HG02588 (cell line): ENCODE data around the gene WIZ.

ENCODE experiments used
- ATAC-seq: cut with Tn5 transposase; IDR thresholded peaks from one replicate; pipeline ENCODE4 v1.9.1; 2021; ENCODE audit warnings: mild to moderate bottlenecking, moderate library complexity; ENCODE audit not compliant: unreplicated experiment

WIZ gene

DNA sequence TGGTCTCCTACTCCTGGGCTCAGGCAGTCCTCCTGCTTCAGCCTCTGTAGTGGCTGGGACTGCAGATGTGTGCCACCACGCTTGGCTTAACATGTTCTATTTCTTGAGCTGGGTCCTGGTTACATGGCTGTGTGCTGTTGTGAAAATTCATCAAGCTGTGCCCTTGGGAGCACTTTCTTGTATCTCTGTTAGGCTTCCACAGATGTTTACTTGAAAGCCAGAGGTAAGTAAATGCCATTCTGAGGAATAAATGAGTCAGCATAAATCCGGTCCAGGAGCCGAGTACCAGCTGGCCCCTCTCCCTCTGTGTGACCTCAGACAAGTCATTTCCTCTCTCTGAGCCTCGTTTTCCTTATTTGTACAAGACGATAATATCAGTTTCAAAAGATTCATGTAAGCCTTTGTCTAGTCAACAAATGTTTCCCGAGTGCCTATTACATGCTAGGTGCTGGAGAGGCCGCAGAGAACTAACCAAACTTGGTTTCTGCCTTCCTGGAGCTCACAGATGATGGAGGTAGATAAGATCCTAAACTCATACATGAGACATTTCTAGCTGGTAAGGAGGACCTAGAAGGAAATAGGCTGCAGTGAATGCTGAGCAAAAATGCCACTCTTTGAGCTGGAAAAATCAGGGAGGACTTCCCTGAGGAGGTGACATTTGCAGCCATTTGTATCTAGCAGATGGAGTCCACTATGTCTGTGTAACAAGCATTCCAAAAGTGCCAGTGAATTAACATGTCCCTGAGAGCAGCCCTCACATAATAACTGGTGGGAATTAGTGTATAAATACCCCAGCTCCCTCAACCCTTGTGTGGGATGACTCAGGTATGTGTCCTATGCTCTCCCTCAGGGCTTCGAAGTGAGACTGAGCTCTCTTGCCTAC lies 17.3 kb upstream of the WIZ start:
- ATAC-seq, result peak; percentile 45

DNA sequence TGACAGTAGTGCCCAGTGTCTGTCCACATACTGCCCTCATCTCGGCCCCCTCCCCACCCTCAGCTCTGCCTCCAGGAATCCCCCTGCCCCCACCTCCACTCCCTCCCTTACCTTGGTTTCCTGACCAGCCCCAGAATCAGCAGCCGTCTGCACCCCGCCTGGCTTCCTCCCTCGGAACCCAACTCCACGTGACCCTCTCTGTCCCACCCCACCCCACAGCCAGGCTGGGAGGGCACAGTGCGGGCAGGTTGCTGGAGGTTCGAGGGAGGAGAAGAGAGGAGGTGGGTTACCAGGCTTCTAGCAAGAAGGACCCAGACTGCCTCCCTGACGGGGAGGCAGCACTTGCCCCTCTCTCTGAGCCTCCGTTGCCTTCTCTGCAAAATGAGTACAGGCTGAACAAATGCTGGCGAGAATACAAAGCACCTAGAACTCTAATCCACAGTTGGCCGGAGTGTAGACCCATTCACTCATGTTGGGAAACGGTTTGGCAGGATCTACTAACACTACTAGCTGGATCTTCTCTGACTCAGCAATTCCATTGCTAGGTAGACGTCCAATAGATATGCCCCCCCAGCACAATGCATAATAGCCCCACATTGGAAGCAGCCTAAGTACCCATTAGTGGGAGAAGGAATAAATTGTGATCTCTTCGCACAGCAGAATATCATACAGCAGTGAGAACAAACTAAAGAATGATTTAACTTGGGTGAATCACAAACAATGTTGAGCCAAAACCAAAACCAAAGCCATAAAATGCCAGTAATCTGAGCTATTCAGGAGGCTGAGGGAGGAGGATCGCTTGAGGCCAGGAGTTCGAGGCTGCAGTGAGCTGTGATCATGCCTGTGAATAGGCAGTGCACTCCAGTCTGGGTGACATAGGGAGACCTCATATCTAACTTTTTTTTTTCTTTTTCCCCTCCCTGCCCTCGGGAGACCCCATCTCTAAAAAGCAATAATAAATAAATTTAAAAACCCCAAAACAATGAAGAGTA lies 14.9 kb upstream of the WIZ start, which contains the start of gene RASAL3:
Gene RASAL3, minus strand, starts transcription at position 151 of the 992 bp plus-strand sequence. CDS start 186 bp downstream, outside the sequence.
- ATAC-seq, result peak; percentile 30

DNA sequence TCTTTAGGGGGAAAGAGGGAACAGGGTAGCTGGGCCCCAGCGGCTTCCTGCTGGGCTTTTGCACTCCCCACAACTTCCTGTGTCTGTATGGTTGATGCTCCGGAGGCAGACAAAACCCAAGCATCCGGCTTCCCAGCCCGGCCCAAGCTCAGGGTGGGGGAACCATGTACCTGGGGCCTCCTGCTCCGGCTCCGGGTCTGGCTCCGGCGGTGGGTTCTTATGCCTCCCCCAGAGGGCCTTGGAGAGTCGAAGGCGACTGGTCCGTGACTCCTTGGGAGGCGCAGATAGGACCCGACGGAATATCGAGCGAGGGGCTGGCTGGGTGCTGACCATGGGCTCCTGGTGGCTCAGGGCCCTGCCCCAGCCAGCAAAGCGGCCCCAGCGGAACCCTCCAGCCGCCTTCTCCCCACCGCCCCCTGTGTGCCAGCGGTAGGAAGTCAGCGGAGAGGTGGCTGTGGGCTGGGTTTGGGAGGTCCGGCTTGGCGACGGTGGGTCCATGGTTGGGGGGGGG lies 14.2 kb upstream of the WIZ start:
- ATAC-seq, result peak; percentile 39

DNA sequence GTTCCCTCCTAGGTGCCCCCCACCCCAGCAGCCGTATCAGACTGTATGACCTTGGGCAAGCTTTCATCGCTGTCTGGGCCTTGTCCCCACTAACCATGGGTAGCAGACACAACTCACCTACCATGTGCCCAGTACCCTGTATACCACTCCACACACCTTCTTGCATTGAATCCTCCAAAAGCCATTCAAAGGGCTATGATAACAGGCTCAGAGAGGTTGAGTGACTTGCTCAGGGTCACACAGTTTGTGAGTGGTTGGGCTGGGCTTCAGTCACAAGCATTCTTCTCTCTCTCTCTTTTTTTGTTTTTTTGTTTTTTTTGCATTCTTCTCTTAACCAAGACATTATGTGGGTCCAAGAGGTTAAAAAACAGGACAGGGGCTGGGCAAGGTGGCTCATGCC lies 11.9 kb upstream of the WIZ start:
- no peak for ATAC-seq

DNA sequence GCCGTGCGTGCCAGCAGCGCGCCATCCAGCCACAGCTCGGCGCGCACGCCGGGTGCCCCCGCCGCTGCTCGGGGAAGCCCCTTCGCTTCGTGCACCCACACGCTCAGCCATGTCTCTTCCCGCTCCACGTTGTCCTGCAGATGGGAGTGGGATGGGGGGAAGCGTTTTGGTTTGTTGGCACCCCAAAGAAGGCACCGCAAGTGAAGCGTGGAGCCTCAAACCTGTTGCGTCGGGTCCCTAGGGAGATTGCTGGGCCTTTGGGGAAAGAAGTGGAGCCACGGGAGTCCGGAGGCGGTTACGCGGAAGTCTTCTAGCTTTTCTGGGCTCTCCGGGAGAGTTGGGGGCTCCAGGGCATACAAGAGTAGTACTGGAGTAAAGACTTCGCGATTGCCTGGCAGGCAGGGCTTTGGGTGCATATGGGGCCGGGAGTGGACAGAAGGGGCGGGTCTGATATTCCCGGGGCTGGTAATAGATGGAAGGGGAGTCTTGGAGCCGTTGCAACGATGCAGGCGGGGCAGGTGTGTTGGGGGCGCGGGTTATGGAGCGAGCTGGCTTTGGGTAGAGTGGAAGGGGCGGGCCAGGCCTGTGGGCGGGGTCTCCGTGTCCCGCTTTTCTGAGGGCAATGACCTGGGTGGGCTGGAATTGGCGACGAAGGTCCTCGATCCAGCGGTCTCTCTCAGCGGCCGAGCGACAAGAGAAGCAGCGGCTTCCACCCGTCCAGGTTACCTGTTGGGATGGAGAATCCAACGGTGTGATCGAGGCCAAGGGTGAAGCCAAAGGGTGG lies 8.1 kb upstream of the WIZ start:
- no peak for ATAC-seq

DNA sequence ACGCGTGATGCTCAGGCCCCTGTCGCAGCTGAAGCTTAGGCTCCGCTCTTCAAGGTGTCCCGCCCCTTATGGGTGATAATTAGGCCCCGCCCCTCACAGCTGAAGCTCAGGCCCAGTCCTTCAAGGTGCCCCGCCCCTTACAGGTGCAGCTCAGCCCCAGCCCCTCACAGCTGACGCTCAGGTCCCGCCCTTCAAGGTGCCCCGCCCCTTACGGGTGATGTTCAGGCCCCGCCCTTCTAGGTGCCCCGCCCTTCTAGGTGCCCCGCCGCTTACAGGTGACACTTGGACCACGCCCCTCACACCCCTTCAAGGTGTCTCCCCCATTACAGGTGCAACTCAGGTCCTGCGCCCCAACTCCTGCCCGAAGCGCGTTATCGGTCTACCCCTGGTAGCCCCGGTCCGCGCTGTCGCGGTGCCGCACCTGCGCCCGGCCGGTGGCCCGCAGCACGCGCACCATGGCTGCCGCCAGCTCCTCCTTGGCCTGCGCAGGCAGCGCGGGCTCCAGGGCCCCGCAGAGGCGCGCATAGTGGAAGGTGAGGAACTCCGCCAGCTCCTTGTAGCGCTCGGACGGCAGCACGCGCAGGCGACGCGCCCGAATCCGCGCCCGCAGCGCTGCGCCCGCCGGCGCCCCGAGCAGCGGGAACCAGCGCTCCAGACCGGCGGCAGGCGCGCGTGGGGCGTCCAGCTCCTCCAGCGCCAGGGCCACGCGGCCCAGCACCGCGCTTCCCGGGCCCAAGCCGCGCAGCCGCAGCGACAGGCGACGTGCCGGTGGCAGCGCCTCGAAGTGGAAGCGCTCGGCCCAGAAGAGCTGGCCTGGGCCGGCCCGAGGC lies 7.3 kb upstream of the WIZ start:
- no peak for ATAC-seq

DNA sequence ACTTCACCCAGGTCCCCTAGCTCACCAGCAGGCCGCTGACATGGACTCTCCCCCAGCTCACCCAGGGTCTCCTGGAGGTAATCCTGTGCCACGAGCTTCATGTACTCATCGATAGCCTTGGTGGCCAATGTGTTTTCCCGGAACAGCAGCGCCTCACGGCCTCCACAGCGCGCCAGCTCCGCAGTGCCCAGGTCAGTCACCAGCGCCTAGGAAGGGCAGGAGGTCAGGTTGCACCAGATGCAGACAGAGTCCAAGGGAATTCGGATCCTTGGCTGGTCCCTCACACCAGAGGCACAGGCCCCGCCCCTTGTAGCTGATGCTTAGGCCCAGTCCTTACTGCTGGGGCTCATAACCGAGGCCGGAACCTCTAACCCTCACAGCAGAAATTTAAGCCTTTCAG lies 6.7 kb upstream of the WIZ start:
- ATAC-seq, result no peak

DNA sequence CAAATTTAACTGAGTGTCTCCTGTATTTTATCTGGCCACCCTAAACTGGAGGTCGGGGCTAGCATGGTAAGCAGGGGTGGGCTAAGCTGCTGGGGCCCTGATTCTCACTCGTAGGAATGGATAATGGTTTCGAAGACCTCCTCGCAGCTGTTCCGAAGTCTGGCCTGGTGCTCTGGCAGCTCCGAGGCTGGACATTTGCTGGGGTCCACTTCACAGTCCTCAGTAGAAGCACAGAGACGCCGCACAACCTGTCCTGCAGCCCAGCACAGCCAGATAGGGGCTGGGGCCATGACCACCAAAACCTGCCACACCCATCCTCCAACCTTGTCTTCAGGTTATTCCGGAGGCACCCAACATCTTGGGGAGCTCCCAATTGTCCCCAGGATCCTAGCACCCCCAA lies 6.2 kb upstream of the WIZ start:
- no peak for ATAC-seq

DNA sequence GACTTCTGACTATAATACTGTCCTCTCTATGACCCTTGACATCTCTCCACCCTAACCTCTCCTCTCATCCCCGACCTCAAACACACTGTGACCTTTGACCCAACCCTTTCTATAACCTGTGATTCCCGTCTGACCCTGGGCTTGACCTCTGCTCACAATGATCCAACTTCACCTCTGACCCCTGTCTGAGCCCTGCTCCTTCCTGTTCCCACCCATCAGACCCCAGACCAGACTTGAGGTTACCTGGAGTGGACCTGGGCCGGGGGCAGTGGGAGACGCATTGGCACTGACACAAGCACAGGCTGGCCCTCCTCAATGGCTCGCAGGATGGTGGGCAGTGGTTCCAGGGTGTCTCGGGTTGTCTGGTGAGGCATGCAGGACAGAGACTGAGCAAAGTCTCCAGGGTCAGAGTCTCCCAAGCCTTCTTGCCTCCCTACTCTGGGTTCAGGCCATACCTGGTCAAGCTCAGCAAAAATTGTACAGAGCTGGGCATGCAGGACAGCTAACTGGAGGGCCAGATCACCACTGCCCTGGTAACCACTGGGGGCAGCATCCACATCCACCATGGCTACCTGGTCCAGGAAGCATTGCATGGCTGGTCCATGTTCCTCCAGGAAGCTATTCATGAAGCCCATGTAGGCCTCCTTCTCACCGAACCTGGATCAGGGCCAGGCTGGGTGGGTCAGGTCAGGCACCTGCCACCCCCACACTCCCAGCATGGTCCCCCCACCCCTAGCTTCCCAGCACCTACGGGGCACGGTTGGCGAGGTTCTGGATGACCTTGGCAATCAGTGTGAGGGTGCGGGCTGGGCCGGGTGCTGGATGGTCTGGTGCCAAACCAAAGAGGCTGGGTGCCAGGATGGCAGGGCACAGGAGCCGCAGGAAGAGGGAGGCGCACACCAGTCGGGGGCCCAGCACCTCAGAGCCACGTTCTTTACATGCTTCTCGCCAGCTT lies 4.4 kb upstream of the WIZ start:
- no peak for ATAC-seq

DNA sequence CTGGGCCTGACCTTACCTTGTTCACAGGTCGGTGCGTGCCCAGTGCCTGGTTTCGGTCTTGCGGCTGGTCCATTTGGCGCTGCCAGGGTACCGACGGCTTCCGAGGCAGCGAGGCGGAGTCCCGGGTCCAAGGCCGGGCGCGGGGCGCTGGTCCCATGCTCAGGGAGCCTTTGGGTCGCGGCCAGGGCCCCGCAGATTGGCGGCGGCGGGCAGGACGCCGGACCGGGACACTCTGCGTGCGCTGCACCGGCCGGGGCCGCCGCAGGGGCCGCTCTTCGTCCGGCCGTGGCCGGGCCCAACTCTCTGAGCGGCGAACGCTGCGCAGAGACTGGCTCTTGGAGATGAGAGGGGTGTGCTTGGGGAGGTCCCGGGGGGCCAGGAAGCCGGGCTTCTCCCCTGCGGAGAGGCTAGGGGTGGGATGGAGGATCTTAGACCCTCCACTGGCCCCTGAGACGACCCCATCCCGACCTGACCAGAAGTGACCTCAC lies 3.4 kb upstream of the WIZ start:
- no peak for ATAC-seq

DNA sequence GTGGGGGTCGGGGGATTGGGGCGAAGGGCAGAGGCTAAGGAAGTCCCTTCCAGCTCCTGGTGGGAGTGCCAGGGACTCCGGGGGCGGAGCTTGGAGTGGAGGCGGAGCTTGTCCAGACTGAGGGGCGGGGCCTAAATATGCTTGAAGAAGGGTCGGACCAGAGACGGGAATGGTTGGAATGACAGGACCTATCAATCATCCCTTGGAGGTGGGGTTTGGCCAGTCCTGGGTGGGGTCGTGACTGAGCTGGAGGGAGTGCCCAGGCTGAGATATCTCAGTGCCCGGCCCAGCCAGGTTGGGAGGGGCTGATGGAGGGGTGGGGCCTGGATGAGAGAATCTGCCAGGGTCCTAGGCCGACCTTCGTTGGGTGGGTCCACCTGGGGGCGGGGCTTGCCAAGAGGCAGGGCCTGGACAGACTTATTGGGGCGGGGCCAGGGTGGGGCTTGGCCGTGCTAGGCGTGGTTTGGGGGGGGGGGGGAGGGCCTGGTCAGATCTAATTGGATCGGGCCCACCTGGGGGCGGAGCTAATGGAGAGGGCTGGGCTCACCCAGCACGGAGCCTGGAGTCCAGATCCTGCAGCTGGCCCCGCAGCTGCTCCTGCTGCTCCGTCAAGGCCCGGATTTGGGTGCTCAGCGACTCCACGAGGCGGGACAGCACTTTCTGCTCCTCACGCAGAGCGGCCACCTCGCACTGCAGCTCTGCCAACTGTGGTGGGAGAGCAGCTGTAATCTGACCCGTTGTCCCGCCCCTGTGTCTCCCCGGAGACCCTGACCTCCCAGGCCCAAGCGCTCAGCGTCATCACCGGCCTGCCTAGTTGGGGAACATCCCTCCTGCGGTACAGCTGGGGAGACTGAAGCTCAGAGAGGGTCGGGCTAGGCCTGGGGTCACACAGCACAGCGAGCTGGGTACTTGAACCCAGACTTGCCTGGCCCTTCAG lies 2.6 kb upstream of the WIZ start:
- no peak for ATAC-seq

DNA sequence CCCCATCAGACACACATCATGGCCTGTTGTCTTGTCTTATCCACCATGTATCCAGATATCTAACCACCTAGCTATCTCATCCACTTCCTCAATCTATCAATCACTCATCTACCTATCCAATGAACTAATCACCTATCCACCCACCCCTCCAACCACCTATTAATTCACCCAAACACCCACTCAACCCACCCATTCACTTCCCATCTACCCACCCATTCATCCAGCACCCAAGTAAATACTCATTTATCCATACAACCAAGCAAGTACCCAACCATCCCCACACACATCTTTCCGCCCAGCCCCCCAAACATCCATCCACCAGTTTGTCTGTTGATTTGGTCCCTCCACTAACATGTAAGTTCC lies 753 bp upstream of the WIZ start:
- no peak for ATAC-seq

DNA sequence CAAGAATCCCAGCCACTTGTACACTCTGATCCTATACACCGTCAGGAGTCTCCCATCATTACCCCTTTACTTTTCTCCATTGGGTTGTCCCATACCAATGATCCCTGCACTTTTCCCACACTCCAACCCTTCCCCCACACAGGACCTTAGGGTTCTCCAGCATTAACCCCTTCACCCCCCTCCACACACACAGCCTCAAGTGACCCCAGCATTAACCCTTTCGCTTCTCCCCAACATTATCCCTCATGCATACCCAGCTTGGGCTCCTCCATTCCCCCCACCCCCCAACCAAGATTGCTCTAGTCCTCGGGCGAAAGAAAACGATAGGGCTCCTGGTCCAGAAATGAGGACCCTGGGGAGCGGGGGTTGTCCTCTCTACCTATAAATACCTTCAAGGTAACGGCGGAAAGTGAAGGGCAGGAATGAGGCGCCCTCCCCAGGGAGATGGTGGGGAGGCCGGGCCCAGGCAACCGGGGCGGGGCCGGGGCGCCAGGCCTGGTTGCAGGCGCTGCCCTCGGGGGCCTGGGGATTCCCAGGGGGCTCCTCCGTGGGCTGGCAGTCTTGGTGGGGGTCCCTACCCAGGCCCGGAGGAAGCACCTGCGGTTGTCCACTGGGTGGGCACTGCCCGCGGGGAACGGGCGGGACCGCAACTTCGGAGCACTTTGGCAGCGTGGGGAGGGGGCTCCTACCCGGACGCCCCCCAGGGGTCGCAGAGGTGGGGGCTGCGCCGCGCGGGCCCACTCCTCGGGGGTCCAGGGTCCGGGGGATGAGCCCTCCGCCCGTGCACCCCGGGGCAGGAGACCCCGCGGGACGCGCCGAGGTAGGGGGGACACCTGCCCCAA lies 757 bp downstream of the WIZ start:
- ATAC-seq, result no peak

DNA sequence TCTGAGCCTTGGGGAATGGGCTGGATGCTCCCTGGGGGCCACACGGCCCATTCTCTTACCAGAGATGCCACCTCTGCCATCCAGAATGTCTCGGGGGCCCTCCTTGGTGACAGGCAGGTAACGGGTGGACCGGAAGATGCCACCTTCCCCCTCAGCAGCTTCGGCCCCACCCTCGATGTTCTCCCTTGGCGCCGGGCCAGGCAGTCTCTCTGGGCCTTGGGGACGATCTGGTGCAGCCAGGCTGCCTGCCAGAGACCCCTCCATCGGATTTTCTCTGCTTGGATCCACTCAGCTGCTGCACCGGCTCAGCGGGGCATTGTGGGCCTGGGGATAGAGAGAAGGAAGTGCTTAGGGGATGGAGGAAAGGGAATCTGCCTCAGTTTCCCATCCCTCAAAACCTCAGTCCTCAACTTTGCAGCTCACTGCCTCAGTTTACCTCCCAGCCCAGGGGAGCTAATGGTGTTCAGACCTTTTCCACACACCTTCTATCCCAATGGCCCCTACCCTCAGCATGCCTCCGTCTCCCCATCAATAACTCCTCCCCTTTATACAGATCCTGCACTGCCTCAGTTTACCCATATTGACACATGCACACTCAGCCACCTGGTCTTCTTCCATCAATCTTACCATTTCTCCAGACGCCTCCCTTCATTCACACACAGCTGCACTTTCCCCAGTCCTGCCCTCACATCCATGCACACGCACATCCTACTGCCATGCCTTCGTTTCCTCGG lies 1.5 kb downstream of the WIZ start:
- ATAC-seq, result no peak

DNA sequence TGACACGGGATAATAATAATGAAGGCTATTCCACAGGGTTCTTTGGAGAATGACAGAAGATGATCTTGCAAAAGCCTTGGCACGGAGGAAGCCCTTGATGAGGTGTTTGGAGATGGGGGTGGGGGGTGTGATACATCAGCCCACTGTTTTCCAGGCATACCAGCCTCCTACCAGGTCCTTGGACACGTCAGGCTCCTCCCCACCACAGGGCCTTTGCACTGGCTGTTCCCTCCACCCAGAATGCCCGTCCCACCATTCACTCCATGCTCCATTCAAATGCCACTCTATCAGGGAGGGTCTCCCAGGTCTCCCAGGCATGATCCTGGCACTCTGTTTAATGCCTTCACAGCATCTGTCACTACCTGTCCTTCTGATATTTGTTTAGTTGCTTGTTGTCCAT lies 2.7 kb downstream of the WIZ start:
- ATAC-seq, result no peak

DNA sequence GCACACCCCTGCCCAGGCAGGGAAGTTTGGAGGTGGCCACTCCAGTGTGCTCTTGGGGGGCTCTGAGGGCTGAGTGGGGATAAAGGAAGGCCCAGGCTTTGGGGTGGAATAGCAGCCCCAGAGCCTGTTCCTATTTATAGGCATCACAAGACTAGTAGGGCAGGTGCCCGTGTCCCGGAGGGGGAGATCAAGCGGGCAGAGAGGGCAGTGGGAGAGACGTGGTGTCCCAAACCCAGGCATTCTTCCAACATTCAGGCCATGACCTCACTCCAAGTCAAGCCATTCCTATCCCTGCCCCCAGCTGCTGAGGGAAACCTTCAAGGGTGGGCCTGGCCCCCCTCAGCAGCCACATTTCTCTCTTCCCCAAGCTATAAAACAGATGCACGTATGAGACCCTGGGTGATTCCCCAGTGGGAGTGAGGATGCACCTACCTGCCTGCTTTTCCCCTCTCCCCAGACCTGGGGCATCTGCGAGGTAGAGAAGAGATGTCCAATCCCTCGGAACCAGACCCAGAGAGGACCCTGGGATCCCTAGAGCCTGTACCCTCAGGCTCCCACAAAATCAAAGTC lies 3.9 kb downstream of the WIZ start:
- ATAC-seq, result no peak
